ENCODE data around the gene ECEL1. TPM values are rescaled to one million over a fixed set of nuclear protein-coding genes. Genes with fewer than 3 reads are reported as not detected.
A peak's percentile ranks its signal among the peaks of the same experiment; 100 is the strongest.
"Not testable (repeated sequence)": the region's sequence is repeated elsewhere in the genome, so short reads cannot be mapped to it uniquely, and the experiment has no call there.

Gene ECEL1
- total and polyA plus RNA-seq, 8 donors: 0.35 to 1.1 TPM; not detected in 6

GRCh38 chr2:232440220-232441018 is 47.2 kb downstream of the ECEL1 start:
- WGBS, 5 donors: 10 to 20% (median 13%) methylated on average over 13 to 15 of the region's 16 CpGs
- intact Hi-C loops (cut with DNase I; ENCODE audit: low total_unique reads); H3K4me3 ChIP-seq; H3K4me1 ChIP-seq; H3K36me3 ChIP-seq; H3K9me3 ChIP-seq; H3K27ac ChIP-seq: not testable (repeated sequence)
- peak; percentile 90 to 91 for DNase-seq
- TF ChIP-seq CTCF (IDR thresholded peaks at IDR 0.05): peak in 6 of 7 experiments; percentile 57 to 95 (median 84)
- peak in 1 of 3 donors; percentile 15 for TF ChIP-seq POLR2AphosphoS5 (IDR thresholded peaks at IDR 0.05)
- H3K27me3 ChIP-seq: peaks cover 0 to 14% (median 3%) of the 10 kb centered on the region in 3 donors

- peaks cover 0 to 14% (median 3%) of the 10 kb centered on the region in 3 donors for H3K27me3 ChIP-seq
- no peak for DNase-seq
- no peaks in the 10 kb centered on the region for H3K9me3 ChIP-seq
- 17 to 37% (median 30%) methylated on average over 2 to 3 of the region's 5 CpGs for WGBS, 5 donors
- H3K36me3 ChIP-seq: no peaks in the 10 kb centered on the region
- no peak for TF ChIP-seq EP300 (IDR thresholded peaks at IDR 0.05)
- TF ChIP-seq CTCF (IDR thresholded peaks at IDR 0.05): peak in 2 of 7 experiments; percentile 16 to 45
- H3K4me1 ChIP-seq: peaks cover 0 to 5% (median 0%) of the 10 kb centered on the region in 4 donors
- H3K4me3 ChIP-seq: no peak overlapping the region
- H3K27ac ChIP-seq: no peak overlapping the region
- intact Hi-C loops (cut with DNase I; ENCODE audit: low total_unique reads): loop anchor here (5.0 kb wide), 2 partner anchors 83 to 532 kb away; partner anchors contain the start of gene PRSS56
Measured at GRCh38 chr2:232439758-232440135, 47.9 kb downstream of the ECEL1 start.

GRCh38 chr2:232438951-232439757 is 48.5 kb downstream of the ECEL1 start:
- DNase-seq: peak; percentile 50 to 53
- Histone ChIP-seq H3K4me1 (peaks cover 0 to 5% (median 0%) of the 10 kb centered on the region in 4 donors), H3K36me3 (no peaks in the 10 kb centered on the region), H3K27ac (no peak overlapping the region), H3K27me3 (peaks cover 0 to 14% (median 3%) of the 10 kb centered on the region in 3 donors), H3K4me3 (no peak overlapping the region), H3K9me3 (no peaks in the 10 kb centered on the region)
- intact Hi-C loops (cut with DNase I; ENCODE audit: low total_unique reads): loop anchor here (5.0 kb wide), 2 partner anchors 83 to 532 kb away; partner anchors contain the start of gene PRSS56
- 54 to 79% (median 75%) methylated on average over 4 to 21 of the region's 22 CpGs for WGBS, 5 donors
- no peak for TF ChIP-seq POLR2A (IDR thresholded peaks at IDR 0.05)
- TF ChIP-seq CTCF (IDR thresholded peaks at IDR 0.05): peak in 4 of 7 experiments; percentile 7 to 66 (median 45)

- intact Hi-C loops (cut with DNase I; ENCODE audit: low total_unique reads): loop anchor here (5.0 kb wide), 2 partner anchors 84 to 531 kb away; partner anchors contain the start of gene PRSS56
- Histone ChIP-seq H3K4me1 (peaks cover 0 to 5% (median 0%) of the 10 kb centered on the region in 4 donors), H3K9me3 (no peaks in the 10 kb centered on the region), H3K27me3 (peaks cover 0 to 14% (median 3%) of the 10 kb centered on the region in 3 donors), H3K36me3 (no peaks in the 10 kb centered on the region), H3K4me3 (no peak overlapping the region), H3K27ac (no peak overlapping the region)
- TF ChIP-seq CTCF (IDR thresholded peaks at IDR 0.05) (no peak), POLR2A (IDR thresholded peaks at IDR 0.05) (no peak), POLR2AphosphoS5 (IDR thresholded peaks at IDR 0.05) (no peak), EP300 (IDR thresholded peaks at IDR 0.05) (no peak)
- no peak for DNase-seq
- WGBS, 5 donors: 83 to 86% (median 85%) methylated on average over 11 to 12 of the region's 12 CpGs
Measured at GRCh38 chr2:232438091-232438490, 49.5 kb downstream of the ECEL1 start.

All from stomach (tissue), 9 donors.